HG02938 (cell line): Measurements from ENCODE around the gene WSCD2.

ENCODE experiments used
- ATAC-seq: cut with Tn5 transposase; IDR thresholded peaks from one replicate; pipeline ENCODE4 v1.9.1; 2021; ENCODE audit warnings: mild to moderate bottlenecking, moderate library complexity; ENCODE audit not compliant: unreplicated experiment

Gene WSCD2

GRCh38 chr12:108297895-108298760 lies 169.0 kb downstream of the WSCD2 start:
- peak; percentile 65 for ATAC-seq

- ATAC-seq, result no peak
Observed at GRCh38 chr12:108298761-108299275, 169.7 kb downstream of the WSCD2 start.

- no peak for ATAC-seq
Observed at GRCh38 chr12:108299516-108299915, 170.4 kb downstream of the WSCD2 start.
